ENCODE measurements around the gene CDH11. TPM values are rescaled to one million over a fixed set of nuclear protein-coding genes. Genes with fewer than 3 reads are reported as not detected.

CDH11 gene
- polyA plus RNA-seq, 3 donors: 178 to 190 (median 188) TPM

GRCh38 chr16:64989050-64989449 lies 132.8 kb downstream of the CDH11 start:
- no peak for DNase-seq (ENCODE audit: low read depth in 3 of 3, low spot score in 2 of 3)

GRCh38 chr16:64983963-64984362 lies 137.9 kb downstream of the CDH11 start:
- peak; percentile 14 to 45 (median 45) for DNase-seq (ENCODE audit: low read depth in 3 of 3, low spot score in 2 of 3)

- DNase-seq (ENCODE audit: low read depth in 3 of 3, low spot score in 2 of 3): no peak
Observed at GRCh38 chr16:64983231-64983630, 138.6 kb downstream of the CDH11 start.

- DNase-seq (ENCODE audit: low read depth in 3 of 3, low spot score in 2 of 3): no peak
Observed at GRCh38 chr16:64982581-64982980, 139.3 kb downstream of the CDH11 start.

GRCh38 chr16:64981568-64982281 lies 140.1 kb downstream of the CDH11 start:
- no peak for DNase-seq (ENCODE audit: low read depth in 3 of 3, low spot score in 2 of 3)

- no peak for DNase-seq (ENCODE audit: low read depth in 3 of 3, low spot score in 2 of 3)
Observed at GRCh38 chr16:64977206-64977920, 144.5 kb downstream of the CDH11 start.

GRCh38 chr16:64975821-64976220 lies 146.0 kb downstream of the CDH11 start:
- DNase-seq (ENCODE audit: low read depth in 3 of 3, low spot score in 2 of 3): no peak

GRCh38 chr16:64974381-64974780 lies 147.5 kb downstream of the CDH11 start:
- no peak for DNase-seq (ENCODE audit: low read depth in 3 of 3, low spot score in 2 of 3)

GRCh38 chr16:64973171-64973570 lies 148.7 kb downstream of the CDH11 start:
- no peak for DNase-seq (ENCODE audit: low read depth in 3 of 3, low spot score in 2 of 3)

- DNase-seq (ENCODE audit: low read depth in 3 of 3, low spot score in 2 of 3): no peak
Observed at GRCh38 chr16:64971171-64971570, 150.7 kb downstream of the CDH11 start.

GRCh38 chr16:64969221-64969620 lies 152.6 kb downstream of the CDH11 start:
- no peak for DNase-seq (ENCODE audit: low read depth in 3 of 3, low spot score in 2 of 3)

GRCh38 chr16:64968539-64968938 lies 153.3 kb downstream of the CDH11 start:
- DNase-seq (ENCODE audit: low read depth in 3 of 3, low spot score in 2 of 3): no peak

GRCh38 chr16:64964126-64964540 lies 157.7 kb downstream of the CDH11 start:
- DNase-seq (ENCODE audit: low read depth in 3 of 3, low spot score in 2 of 3): no peak

- no peak for DNase-seq (ENCODE audit: low read depth in 3 of 3, low spot score in 2 of 3)
Observed at GRCh38 chr16:64962786-64963185, 159.1 kb downstream of the CDH11 start.

- DNase-seq (ENCODE audit: low read depth in 3 of 3, low spot score in 2 of 3): no peak
Observed at GRCh38 chr16:64957246-64957645, 164.6 kb downstream of the CDH11 start.

- no peak for DNase-seq (ENCODE audit: low read depth in 3 of 3, low spot score in 2 of 3)
Observed at GRCh38 chr16:64952177-64952576, 169.7 kb downstream of the CDH11 start.

- no peak for DNase-seq (ENCODE audit: low read depth in 3 of 3, low spot score in 2 of 3)
Observed at GRCh38 chr16:64951193-64951592, 170.7 kb downstream of the CDH11 start.

GRCh38 chr16:64950731-64951130 lies 171.1 kb downstream of the CDH11 start:
- no peak for DNase-seq (ENCODE audit: low read depth in 3 of 3, low spot score in 2 of 3)

GRCh38 chr16:64950262-64950661 lies 171.6 kb downstream of the CDH11 start:
- no peak for DNase-seq (ENCODE audit: low read depth in 3 of 3, low spot score in 2 of 3)

- no peak for DNase-seq (ENCODE audit: low read depth in 3 of 3, low spot score in 2 of 3)
Observed at GRCh38 chr16:64948056-64948455, 173.8 kb downstream of the CDH11 start.

- DNase-seq (ENCODE audit: low read depth in 3 of 3, low spot score in 2 of 3): no peak
Observed at GRCh38 chr16:64947651-64948050, 174.2 kb downstream of the CDH11 start.

- no peak for DNase-seq (ENCODE audit: low read depth in 3 of 3, low spot score in 2 of 3)
Observed at GRCh38 chr16:64933885-64934284, 188.0 kb downstream of the CDH11 start.

Measured in right renal cortex interstitium (tissue), 3 donors.